NB4 (cell line): ENCODE data around the gene FUS.
"Not testable (repeated sequence)": the region's sequence is repeated elsewhere in the genome, so short reads cannot be mapped to it uniquely, and the experiment has no call there.

ENCODE experiments used
- DNase-seq: peaks from one replicate; pipeline ENCODE4 v3.0.0; 2010; ENCODE audit warnings: low read depth
- H3K4me3 ChIP-seq: one replicate; pipeline ENCODE4 v1.5.1; 2011; ENCODE audit warnings: mild to moderate bottlenecking, low read depth, low read length, moderate library complexity
- MYC ChIP-seq: IDR thresholded peaks from 2 replicates; pipeline ENCODE4 v1.6.1; 2011; ENCODE audit warnings: low read depth, low read length
- POLR2A ChIP-seq: IDR thresholded peaks from 2 replicates; pipeline ENCODE4 v1.6.1; 2011; ENCODE audit warnings: mild to moderate bottlenecking; ENCODE audit not compliant: insufficient read length; ENCODE audit errors: extremely low read depth
- TF ChIP-seq, protein P1 (sequence below): IDR thresholded peaks from 2 replicates; pipeline ENCODE4 v1.6.1; 2011; ENCODE audit warnings: low read depth, low read length
- TF ChIP-seq, protein P2 (sequence below): IDR thresholded peaks from one replicate; pipeline ENCODE4 v1.5.1; 2012; ENCODE audit warnings: low read depth, low read length

Gene FUS

DNA sequence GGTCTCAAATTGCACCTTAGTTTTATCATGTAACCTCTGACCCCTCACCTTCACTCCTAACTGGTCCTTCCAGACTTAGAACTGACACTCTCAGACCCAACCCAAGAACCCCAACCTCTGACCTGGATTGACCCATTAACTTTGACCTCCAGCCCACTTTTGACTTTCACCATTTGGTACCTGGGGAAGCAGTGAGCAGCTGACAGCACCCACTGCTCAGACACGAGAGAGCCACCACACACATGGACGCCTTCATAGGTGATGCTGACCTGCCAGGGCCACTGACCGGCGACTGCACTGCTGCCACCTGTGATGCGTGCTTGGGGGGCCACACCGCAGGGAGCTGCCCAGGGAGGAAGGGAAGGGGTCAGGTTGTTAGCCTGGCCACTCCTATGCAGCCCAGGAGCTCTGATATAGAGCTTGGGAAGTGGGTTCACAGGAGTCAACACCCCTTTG is 46.9 kb upstream of the FUS start:
- no peak overlapping the region for H3K4me3 ChIP-seq
- TF ChIP-seq POLR2A (no peak), MYC (no peak)
- TF ChIP-seq, protein P1, sequence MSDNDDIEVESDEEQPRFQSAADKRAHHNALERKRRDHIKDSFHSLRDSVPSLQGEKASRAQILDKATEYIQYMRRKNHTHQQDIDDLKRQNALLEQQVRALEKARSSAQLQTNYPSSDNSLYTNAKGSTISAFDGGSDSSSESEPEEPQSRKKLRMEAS, result no peak
- TF ChIP-seq, protein P2, sequence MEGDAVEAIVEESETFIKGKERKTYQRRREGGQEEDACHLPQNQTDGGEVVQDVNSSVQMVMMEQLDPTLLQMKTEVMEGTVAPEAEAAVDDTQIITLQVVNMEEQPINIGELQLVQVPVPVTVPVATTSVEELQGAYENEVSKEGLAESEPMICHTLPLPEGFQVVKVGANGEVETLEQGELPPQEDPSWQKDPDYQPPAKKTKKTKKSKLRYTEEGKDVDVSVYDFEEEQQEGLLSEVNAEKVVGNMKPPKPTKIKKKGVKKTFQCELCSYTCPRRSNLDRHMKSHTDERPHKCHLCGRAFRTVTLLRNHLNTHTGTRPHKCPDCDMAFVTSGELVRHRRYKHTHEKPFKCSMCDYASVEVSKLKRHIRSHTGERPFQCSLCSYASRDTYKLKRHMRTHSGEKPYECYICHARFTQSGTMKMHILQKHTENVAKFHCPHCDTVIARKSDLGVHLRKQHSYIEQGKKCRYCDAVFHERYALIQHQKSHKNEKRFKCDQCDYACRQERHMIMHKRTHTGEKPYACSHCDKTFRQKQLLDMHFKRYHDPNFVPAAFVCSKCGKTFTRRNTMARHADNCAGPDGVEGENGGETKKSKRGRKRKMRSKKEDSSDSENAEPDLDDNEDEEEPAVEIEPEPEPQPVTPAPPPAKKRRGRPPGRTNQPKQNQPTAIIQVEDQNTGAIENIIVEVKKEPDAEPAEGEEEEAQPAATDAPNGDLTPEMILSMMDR, result no peak

DNA sequence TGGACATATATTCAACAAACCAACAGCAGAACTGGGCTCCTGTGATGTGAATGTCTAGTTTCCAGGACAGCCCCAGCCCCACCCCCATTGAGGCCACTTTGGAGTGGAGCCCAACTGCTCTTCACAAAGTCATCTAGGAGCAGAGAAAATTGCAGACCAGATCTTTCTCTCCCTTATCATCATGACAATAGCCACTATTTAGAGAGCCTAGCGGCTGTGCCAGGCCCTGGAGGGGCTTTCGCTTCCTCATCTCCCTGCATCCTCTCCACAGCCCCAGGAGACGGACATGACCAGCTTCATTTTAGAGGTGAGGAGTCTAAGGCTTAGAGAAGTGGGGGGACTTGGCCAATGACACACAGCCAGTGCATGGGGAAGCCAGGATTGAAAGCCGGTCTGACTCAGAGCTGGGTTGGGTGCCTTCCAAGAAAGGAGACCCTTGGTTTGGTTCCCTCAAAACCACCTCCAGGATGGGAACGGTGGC is 45.8 kb upstream of the FUS start:
- H3K4me3 ChIP-seq, result no peak overlapping the region
- TF ChIP-seq POLR2A, result no peak
- TF ChIP-seq, protein P1, result no peak
- TF ChIP-seq MYC, result no peak
- peak; percentile 32 for DNase-seq

More for the DNA sequence above, 46.9 kb upstream of the FUS start:
- DNase-seq, result no peak

DNA sequence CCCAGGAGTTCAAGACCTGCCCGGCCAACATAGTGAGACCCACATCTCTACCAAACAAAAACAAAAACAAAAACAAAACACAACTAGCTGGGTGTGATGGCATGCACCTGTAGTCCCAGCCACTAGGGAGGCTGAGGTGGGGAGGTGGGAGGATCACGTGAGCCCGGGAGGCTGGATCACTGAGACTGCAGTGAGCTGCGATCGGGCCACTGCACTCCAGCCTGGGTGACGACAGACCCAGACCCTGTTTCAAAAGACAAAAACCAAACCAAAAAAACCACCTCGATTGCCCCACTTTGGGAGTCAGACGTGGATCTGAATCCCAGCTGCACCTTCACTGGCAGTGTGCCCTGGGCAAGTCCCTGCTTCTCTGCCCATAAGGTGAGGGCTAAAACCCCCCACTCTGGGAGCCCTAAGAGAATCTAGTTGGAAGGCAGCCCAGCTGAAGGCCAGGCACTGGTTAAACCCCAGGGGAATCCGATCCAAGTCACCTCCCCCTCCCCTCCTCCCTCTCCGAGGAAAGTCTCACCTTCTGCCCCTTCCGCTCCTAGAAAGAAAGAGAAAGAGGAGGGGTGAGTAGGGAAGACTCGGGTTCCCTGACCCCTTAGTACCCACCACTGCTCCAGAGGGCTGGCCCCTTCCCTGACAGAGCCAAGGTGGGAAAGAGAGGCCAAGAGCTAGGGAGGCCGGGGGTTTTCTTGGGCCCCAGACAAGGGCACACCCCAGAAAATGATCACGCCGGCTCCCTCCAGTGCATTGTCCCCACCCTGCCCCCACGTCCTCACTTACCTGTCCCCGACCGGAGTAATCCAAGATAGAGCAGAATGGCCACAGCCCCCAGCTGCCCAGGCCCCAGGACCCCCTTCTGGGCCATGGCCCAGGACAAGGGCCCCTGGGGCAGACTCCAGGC is 45.1 kb upstream of the FUS start:
- TF ChIP-seq, protein P2, result no peak
- TF ChIP-seq, protein P1, result no peak
- TF ChIP-seq MYC, result no peak
- TF ChIP-seq POLR2A, result no peak
- peak; percentile 49 for DNase-seq
- no peak overlapping the region for H3K4me3 ChIP-seq

DNA sequence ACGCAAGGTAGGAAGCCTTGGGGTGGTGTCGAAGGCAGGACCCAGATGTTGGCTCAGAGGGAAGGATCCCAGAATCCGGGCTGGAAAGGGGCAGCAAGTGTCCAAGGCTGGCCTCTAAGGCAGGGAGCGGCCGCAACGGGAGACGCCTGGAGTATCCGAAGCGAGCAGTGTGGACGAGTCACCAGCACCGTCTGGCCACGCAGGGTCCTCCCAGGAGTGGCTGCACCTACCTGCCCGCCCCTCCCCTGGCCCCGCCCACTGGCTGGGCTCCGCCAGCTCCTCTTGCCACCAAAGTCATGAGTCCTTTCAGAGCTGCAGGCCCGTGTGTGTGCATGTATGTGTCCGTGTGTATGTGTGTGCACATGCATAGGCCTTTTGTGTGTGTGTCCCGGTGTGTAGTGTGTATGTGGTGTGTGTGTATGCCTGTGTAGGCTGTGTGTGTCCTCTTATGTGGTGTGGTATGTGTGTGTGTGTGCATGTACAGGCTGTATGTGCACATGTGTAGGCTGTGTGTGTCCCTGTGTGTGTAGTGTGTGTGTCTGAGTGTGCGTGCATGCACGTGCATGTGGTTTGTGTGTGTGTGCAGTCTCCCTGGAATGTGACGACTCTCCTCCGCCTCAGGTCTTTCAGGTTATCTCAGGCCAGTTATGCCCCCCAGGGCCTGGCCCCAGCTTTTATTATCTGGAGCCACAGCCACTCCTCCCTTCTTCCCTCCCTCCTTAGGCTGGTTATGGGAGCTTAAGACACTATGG is 44.2 kb upstream of the FUS start, which contains the start of gene PRSS8:
Gene PRSS8 (minus strand): TSS at position 193 of the 752 bp plus-strand sequence. CDS start 229 bp downstream, outside the sequence.
- no peak within 1 kb of the TSS for H3K4me3 ChIP-seq
- DNase-seq, result no peak
- no peak for TF ChIP-seq MYC
- TF ChIP-seq, protein P1, result no peak
- TF ChIP-seq, protein P2, result no peak
- TF ChIP-seq POLR2A, result no peak

DNA sequence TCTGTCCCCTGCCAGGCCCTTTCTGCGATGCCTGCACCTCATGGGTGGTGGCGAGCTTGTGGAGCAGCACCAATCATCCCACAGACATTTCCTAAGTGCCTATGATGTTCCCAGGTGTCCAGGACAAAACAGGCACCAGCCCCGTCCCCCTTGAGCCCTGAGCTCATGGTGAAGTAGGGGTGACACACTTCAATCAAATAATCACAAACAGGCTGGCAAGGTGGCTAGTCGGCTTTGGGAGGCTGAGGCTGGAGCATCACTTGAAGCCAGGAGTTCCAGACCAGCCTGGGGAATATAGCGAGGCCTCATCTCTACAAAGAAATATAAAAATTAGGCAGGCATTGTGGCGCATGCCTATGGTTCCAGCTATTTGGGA is 43.7 kb upstream of the FUS start:
- no peak for DNase-seq
- no peak overlapping the region for H3K4me3 ChIP-seq
- TF ChIP-seq POLR2A (no peak), MYC (no peak)
- TF ChIP-seq, protein P2, result no peak
- TF ChIP-seq, protein P1, result no peak

DNA sequence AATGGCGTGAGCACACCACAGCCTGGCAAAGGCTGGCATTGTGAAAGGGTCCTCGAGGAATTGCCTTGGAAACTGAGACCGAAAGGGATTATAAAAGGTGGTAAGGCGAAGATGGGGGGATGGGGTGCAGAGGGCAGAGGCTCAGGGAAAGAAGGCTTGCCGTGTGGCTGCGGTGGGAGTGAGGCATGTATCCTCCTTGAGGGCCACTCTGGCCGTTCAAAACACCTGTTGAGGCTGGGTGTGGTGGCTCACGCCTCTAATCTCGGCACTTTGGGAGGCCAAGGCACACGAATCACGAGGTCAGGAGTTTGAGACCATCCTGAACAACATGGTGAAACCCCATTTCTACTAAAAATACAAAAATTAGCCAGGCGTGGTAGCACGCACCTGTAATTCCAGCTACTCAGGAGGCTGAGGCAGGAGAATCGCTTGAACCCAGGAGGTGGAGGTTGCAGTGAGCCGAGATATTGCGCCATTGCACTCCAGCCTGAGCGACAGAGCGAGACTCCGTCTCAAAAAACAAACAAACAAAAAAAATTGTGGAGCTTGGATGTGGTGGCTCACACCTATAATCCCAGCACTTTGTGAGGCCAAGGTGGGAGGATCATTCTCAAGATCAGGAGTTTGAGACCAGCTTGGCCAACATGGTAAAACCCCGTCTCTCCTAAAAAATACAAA is 43.0 kb upstream of the FUS start:
- not testable (repeated sequence) for DNase-seq, H3K4me3 ChIP-seq
